ENCODE results near the gene MRPL55.

DNA sequence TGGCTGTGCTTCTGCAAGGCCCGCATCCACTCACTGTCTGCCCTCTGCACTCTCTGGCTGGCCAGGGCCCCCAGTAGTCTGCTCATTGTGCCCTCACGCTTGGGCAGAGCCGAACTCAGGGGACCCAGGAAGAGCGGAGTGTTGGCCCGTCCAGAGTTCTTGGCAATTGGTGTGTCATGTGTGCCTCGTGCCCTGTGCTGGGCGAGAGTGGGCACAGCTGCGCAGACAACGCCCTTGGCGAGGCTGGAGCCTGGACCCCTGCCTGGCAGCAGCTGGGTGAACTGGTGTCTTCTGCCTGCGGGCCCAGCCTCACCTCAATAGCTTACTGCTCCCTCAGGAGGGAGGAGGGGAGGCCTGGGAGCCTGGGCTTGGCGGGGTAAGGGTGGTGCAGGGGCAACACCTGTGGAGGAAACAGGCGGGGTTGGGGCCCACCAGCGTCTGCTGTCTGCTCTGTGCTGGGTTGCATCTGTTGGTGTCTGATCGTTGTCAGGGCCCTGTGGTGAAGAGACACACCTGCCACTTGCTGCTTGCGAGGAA, 33.1 kb upstream of the MRPL55 start:
- TF ChIP-seq POLR2AphosphoS5 (IDR thresholded peaks at IDR 0.05; ENCODE audit: low read depth, low read length) (no peak), POLR2A (IDR thresholded peaks at IDR 0.05; ENCODE audit: low read depth, low read length) (no peak)
